ENCODE measurements around the gene GLDC.
"Not testable (repeated sequence)": the region's sequence is repeated elsewhere in the genome, so short reads cannot be mapped to it uniquely, and the experiment has no call there.

GLDC gene

GRCh38 chr9:6655036-6655435, 9.5 kb upstream of the GLDC start:
- no peak overlapping the region for H3K27ac ChIP-seq (replicated peaks)
- no peak for DNase-seq (ENCODE audit: low read depth in 1 of 2, low spot score in 1 of 2)
- TF ChIP-seq CTCF (IDR thresholded peaks at IDR 0.05; ENCODE audit: insufficient read depth, low read length) (no peak), REST (IDR thresholded peaks at IDR 0.05; ENCODE audit: insufficient replicate concordance, low read depth) (no peak), GABPA (IDR thresholded peaks at IDR 0.05; ENCODE audit: low read depth) (no peak), SPI1 (IDR thresholded peaks at IDR 0.05; ENCODE audit: borderline replicate concordance, low read depth) (no peak), POLR2AphosphoS5 (IDR thresholded peaks at IDR 0.05; ENCODE audit: low read depth) (no peak)
- no peak overlapping the region for H3K4me3 ChIP-seq (replicated peaks; ENCODE audit: insufficient read depth, low read length)
- peaks cover 2% of the 10 kb centered on the region for H3K27me3 ChIP-seq (ENCODE audit: insufficient read depth, poor library complexity, severe bottlenecking)

GRCh38 chr9:6646293-6646636, 736 bp upstream of the GLDC start:
- Histone ChIP-seq H3K4me3 (replicated peaks; ENCODE audit: insufficient read depth, low read length) (no peak overlapping the region), H3K27ac (replicated peaks) (no peak overlapping the region), H3K27me3 (ENCODE audit: insufficient read depth, poor library complexity, severe bottlenecking) (peaks cover 37% of the 10 kb centered on the region)
- TF ChIP-seq GABPA (IDR thresholded peaks at IDR 0.05; ENCODE audit: low read depth), result no peak
- no peak for TF ChIP-seq POLR2AphosphoS5 (IDR thresholded peaks at IDR 0.05; ENCODE audit: low read depth)
- TF ChIP-seq REST (IDR thresholded peaks at IDR 0.05; ENCODE audit: insufficient replicate concordance, low read depth), result no peak
- no peak for TF ChIP-seq SPI1 (IDR thresholded peaks at IDR 0.05; ENCODE audit: borderline replicate concordance, low read depth)
- no peak for TF ChIP-seq CTCF (IDR thresholded peaks at IDR 0.05; ENCODE audit: insufficient read depth, low read length)
- DNase-seq (ENCODE audit: low read depth in 1 of 2, low spot score in 1 of 2), result no peak

- H3K27me3 ChIP-seq (ENCODE audit: insufficient read depth, poor library complexity, severe bottlenecking), result peaks cover 43% of the 10 kb centered on the region
- not testable (repeated sequence) for DNase-seq (ENCODE audit: low read depth in 1 of 2, low spot score in 1 of 2); H3K4me3 ChIP-seq (replicated peaks; ENCODE audit: insufficient read depth, low read length); H3K27ac ChIP-seq (replicated peaks)
Measured at GRCh38 chr9:6645105-6645354, 499 bp downstream of the GLDC start.

- no peak for TF ChIP-seq CTCF (IDR thresholded peaks at IDR 0.05; ENCODE audit: insufficient read depth, low read length)
- no peak for TF ChIP-seq SPI1 (IDR thresholded peaks at IDR 0.05; ENCODE audit: borderline replicate concordance, low read depth)
- TF ChIP-seq REST (IDR thresholded peaks at IDR 0.05; ENCODE audit: insufficient replicate concordance, low read depth), result no peak
- TF ChIP-seq POLR2AphosphoS5 (IDR thresholded peaks at IDR 0.05; ENCODE audit: low read depth), result no peak
- no peak for TF ChIP-seq GABPA (IDR thresholded peaks at IDR 0.05; ENCODE audit: low read depth)
- DNase-seq (ENCODE audit: low read depth in 1 of 2, low spot score in 1 of 2), result no peak
- H3K4me3 ChIP-seq (replicated peaks; ENCODE audit: insufficient read depth, low read length), result no peak overlapping the region
- H3K27me3 ChIP-seq (ENCODE audit: insufficient read depth, poor library complexity, severe bottlenecking), result peaks cover 43% of the 10 kb centered on the region
- H3K27ac ChIP-seq (replicated peaks), result no peak overlapping the region
Measured at GRCh38 chr9:6644346-6645104, 1.0 kb downstream of the GLDC start.
